Dendritic cell treated with granulocyte-macrophage colony-stimulating factor and Interleukin-4, amounts not matched to agents 40 ng/mL and 50 ng/mL, for 4 days (primary cell): Measurements from ENCODE around the gene CD14.
"Not testable (repeated sequence)": the region's sequence is repeated elsewhere in the genome, so short reads cannot be mapped to it uniquely, and the experiment has no call there.

Experiments used
- H3K27ac Mint-ChIP-seq: one replicate; pipeline ENCODE4 v1.8.0; 2022; ENCODE audit warnings: mild to moderate bottlenecking, mixed read lengths
- H3K27me3 Mint-ChIP-seq: one replicate; pipeline ENCODE4 v1.8.0; 2022; ENCODE audit warnings: mild to moderate bottlenecking, mixed read lengths
- H3K36me3 Mint-ChIP-seq: one replicate; pipeline ENCODE4 v1.8.0; 2022; ENCODE audit warnings: low read depth, mixed read lengths
- H3K4me1 Mint-ChIP-seq: one replicate; pipeline ENCODE4 v1.8.0; 2022; ENCODE audit warnings: low read depth, mixed read lengths
- H3K4me3 Mint-ChIP-seq: one replicate; pipeline ENCODE4 v1.8.0; 2022; ENCODE audit warnings: mild to moderate bottlenecking, moderate library complexity, mixed read lengths
- H3K9me3 Mint-ChIP-seq: one replicate; pipeline ENCODE4 v1.8.0; 2022; ENCODE audit warnings: mixed read lengths
- intact Hi-C: fragments of 100-400 bp; cut with micrococcal nuclease; formaldehyde crosslinking; loops from one replicate; pipeline ENCODE4 v1.15.0; 2022

CD14 gene

GRCh38 chr5:140630292-140631035, 2.5 kb downstream of the CD14 start:
- peaks cover 43% of the 10 kb centered on the region for H3K4me1 Mint-ChIP-seq
- H3K36me3 Mint-ChIP-seq: peaks cover 45% of the 10 kb centered on the region
- H3K27ac Mint-ChIP-seq: peak overlapping the region; percentile 84
- intact Hi-C loops: no loop called here
- H3K4me3 Mint-ChIP-seq: peak overlapping the region; percentile 77
- H3K9me3 Mint-ChIP-seq: peaks cover 13% of the 10 kb centered on the region
- no peaks in the 10 kb centered on the region for H3K27me3 Mint-ChIP-seq

- H3K27me3 Mint-ChIP-seq: no peaks in the 10 kb centered on the region
- peaks cover 13% of the 10 kb centered on the region for H3K9me3 Mint-ChIP-seq
- peaks cover 45% of the 10 kb centered on the region for H3K36me3 Mint-ChIP-seq
- intact Hi-C loops: no loop called here
- H3K4me1 Mint-ChIP-seq: peaks cover 39% of the 10 kb centered on the region
- H3K4me3 Mint-ChIP-seq: no peak overlapping the region
- no peak overlapping the region for H3K27ac Mint-ChIP-seq
These were observed 4.3 kb downstream of the CD14 start for GRCh38 chr5:140628711-140629110.

DNA sequence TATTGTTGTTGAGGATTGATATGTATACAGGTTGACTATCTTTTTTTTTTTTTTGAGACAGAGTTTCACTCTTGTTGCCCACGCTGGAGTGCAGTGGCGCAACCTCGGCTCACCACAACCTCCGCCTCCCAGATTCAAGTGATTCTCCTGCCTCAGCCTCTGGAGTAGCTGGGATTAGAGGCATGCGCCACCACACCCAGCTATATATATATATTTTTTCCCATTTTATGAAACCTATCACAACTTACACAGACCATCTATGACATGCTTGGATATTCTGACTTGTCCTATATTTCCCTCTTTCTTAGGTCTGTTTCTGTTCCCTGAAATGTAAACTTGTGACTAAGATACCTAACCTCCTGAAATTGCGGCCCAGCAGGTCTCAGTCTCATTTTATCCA, 5.0 kb downstream of the CD14 start:
- H3K4me3 Mint-ChIP-seq: no peak overlapping the region
- peaks cover 37% of the 10 kb centered on the region for H3K4me1 Mint-ChIP-seq
- H3K27me3 Mint-ChIP-seq: no peaks in the 10 kb centered on the region
- H3K27ac Mint-ChIP-seq: no peak overlapping the region
- peaks cover 42% of the 10 kb centered on the region for H3K36me3 Mint-ChIP-seq
- H3K9me3 Mint-ChIP-seq: peaks cover 13% of the 10 kb centered on the region
- intact Hi-C loops: no loop called here

DNA sequence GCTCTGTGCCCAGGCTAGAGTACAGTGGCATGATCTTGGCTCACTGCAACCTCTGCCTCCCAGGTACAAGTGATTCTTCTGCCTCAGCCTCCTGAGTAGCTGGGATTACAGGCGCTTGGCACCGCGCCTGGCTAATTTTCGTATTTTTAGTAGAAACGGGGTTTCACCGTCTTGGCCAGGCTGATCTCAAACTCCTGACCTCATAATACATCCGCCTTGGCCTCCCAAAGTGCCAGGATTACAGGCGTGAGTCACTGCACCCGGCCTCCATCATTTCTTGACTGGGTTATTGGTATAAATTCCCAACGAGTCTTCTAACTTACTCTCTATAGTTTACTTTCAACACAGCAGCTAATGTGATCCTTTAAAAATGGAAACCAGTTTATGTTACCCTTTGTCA, 8.1 kb downstream of the CD14 start:
- H3K4me3 Mint-ChIP-seq, H3K27me3 Mint-ChIP-seq, H3K27ac Mint-ChIP-seq, intact Hi-C loops: not testable (repeated sequence)
- Mint-ChIP-seq H3K9me3 (peaks cover 13% of the 10 kb centered on the region), H3K4me1 (peaks cover 27% of the 10 kb centered on the region), H3K36me3 (peaks cover 18% of the 10 kb centered on the region)

DNA sequence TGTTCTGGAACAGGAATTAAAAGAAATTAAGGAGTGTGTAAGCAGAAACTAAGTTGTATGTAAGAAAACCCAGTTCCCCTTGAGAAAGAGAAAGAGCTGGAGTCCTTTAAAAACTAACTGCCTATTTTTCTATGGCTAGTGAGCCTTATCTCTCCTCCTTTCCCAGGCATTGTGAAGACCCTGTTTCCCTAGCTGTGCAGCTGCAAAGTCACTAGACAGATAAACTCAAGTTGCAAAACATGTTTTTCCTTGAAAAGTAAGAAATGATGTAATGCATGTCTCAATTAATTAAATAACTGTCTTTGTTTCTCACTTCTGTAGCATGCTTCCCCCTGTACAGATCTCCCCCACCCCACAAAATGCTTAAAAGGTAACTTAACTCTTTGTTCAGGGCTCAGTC, 9.9 kb downstream of the CD14 start:
- H3K4me3 Mint-ChIP-seq, H3K27me3 Mint-ChIP-seq, H3K9me3 Mint-ChIP-seq, intact Hi-C loops: not testable (repeated sequence)
- H3K36me3 Mint-ChIP-seq: peaks cover 13% of the 10 kb centered on the region
- peak overlapping the region; percentile 42 for H3K27ac Mint-ChIP-seq
- H3K4me1 Mint-ChIP-seq: peaks cover 27% of the 10 kb centered on the region

DNA sequence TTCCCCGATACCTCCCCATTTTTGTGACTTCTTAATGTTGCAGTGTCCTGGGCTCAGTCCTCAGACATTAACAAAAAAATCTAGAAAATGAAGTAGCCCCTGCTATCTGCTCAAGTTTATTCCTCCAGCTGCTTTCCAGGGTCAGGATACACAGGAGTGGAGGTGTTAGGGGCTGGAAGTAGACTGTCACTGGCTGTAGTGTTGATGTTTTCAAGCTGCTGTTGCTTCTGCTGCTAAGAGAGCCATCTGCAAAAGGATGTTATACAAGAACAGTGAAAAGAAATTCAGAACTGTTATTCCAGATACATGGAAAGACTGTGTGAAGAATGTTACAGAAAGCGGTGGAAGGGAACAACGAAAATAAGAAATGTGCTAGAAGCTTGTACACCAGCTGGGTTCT, 10.7 kb downstream of the CD14 start:
- H3K27me3 Mint-ChIP-seq: no peaks in the 10 kb centered on the region
- H3K27ac Mint-ChIP-seq: peak overlapping the region; percentile 20
- H3K9me3 Mint-ChIP-seq: peaks cover under 1% of the 10 kb centered on the region
- H3K36me3 Mint-ChIP-seq: peaks cover 5% of the 10 kb centered on the region
- intact Hi-C loops: no loop called here
- H3K4me1 Mint-ChIP-seq: peaks cover 27% of the 10 kb centered on the region
- H3K4me3 Mint-ChIP-seq: no peak overlapping the region

DNA sequence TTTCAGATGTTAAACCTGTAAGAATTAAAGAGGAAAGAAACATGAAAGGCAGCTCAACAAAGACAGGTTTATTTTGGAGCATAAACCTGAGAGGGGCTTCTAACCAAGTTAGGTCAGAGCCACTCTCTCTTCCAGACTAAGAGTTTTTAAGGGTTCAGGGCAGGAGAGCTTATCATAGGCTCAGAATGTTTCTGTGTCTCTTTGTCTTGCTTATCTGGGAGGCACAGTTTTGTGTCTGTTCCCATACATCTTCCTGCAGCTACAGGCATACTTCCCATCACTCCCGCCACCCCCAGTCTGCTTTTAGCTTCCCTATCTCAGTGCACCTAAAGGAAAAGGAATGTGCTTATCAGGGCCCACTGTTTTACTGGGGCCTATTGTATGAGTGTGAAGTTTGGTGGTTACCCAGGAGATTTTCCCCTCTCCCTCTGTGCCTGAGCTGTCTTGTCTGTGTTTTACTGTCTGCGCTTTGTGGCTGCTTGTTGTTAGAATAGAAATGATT, 21.9 kb downstream of the CD14 start:
- peaks cover 62% of the 10 kb centered on the region for H3K4me1 Mint-ChIP-seq
- no peak overlapping the region for H3K4me3 Mint-ChIP-seq
- intact Hi-C loops: loop anchor here (5.0 kb wide), 1 partner anchor 34 kb away; no protein-coding TSS in a partner anchor
- H3K9me3 Mint-ChIP-seq: no peaks in the 10 kb centered on the region
- H3K27ac Mint-ChIP-seq: peak overlapping the region; percentile 98
- H3K36me3 Mint-ChIP-seq: no peaks in the 10 kb centered on the region
- no peaks in the 10 kb centered on the region for H3K27me3 Mint-ChIP-seq

GRCh38 chr5:140609126-140609525, 23.8 kb downstream of the CD14 start:
- peak overlapping the region; percentile 50 for H3K4me3 Mint-ChIP-seq
- H3K9me3 Mint-ChIP-seq: no peaks in the 10 kb centered on the region
- no peaks in the 10 kb centered on the region for H3K36me3 Mint-ChIP-seq
- peaks cover 64% of the 10 kb centered on the region for H3K4me1 Mint-ChIP-seq
- H3K27ac Mint-ChIP-seq: peak overlapping the region; percentile 98
- H3K27me3 Mint-ChIP-seq: no peaks in the 10 kb centered on the region
- intact Hi-C loops: loop anchor here (2.0 kb wide), 1 partner anchor 14 kb away; no protein-coding TSS in a partner anchor

- H3K36me3 Mint-ChIP-seq: no peaks in the 10 kb centered on the region
- H3K4me1 Mint-ChIP-seq: peaks cover 62% of the 10 kb centered on the region
- intact Hi-C loops: loop anchor here (2.0 kb wide), 1 partner anchor 14 kb away; no protein-coding TSS in a partner anchor
- H3K27ac Mint-ChIP-seq: peak overlapping the region; percentile 98
- H3K9me3 Mint-ChIP-seq: no peaks in the 10 kb centered on the region
- peak overlapping the region; percentile 50 for H3K4me3 Mint-ChIP-seq
- H3K27me3 Mint-ChIP-seq: no peaks in the 10 kb centered on the region
These were observed 24.3 kb downstream of the CD14 start for GRCh38 chr5:140608722-140609121.

DNA sequence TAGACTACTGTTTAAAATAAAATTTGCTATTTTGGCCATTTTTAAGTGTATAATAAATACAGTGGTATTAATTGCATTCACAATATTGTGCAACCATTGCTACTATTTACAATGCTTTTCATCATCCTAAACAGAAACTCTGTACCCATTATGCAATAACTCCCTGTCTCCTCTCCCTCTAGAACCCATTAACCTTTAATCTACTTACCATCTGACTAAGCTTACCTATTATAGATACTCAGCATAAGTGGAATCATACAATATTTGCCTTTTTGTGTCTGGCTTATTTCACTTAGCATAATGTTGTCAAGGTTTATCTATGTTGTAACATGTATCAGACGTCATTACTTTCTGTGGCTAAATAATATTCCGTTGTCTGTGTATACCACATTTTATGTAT, 25.9 kb downstream of the CD14 start:
- Mint-ChIP-seq H3K27ac (peak overlapping the region; percentile 43), H3K4me3 (no peak overlapping the region), H3K9me3 (peaks cover 4% of the 10 kb centered on the region), H3K4me1 (peaks cover 62% of the 10 kb centered on the region), H3K27me3 (no peaks in the 10 kb centered on the region), H3K36me3 (no peaks in the 10 kb centered on the region)
- intact Hi-C loops: no loop called here

DNA sequence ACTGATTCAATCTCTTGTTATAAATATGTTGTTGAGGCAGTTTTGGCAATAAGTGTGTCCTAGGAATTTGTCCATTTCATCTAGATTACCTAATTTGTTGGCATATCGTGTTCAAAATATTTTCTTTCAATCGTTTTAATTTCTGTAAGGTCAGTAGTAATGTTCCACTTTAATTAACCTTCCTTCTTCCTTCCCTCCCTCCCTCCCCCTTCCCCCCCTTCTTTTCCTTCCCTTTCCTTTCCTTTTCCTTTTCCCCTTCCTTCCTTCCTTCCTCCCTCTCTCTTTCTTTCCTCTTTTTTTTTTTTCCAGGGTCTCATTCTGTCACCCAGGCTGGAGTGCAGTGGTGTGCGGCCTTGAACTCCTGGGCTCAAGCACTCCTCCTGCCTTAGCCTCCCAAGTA, 27.1 kb downstream of the CD14 start:
- intact Hi-C loops: no loop called here
- no peaks in the 10 kb centered on the region for H3K27me3 Mint-ChIP-seq

GRCh38 chr5:140603734-140604133, 29.2 kb downstream of the CD14 start:
- Mint-ChIP-seq H3K4me1 (peaks cover 33% of the 10 kb centered on the region), H3K36me3 (no peaks in the 10 kb centered on the region), H3K9me3 (peaks cover 10% of the 10 kb centered on the region), H3K4me3 (no peak overlapping the region), H3K27ac (peak overlapping the region; percentile 88), H3K27me3 (no peaks in the 10 kb centered on the region)
- intact Hi-C loops: no loop called here

More for the DNA sequence above, 27.1 kb downstream of the CD14 start:
- no peaks in the 10 kb centered on the region for H3K36me3 Mint-ChIP-seq
- H3K4me1 Mint-ChIP-seq: peaks cover 53% of the 10 kb centered on the region
- peaks cover 10% of the 10 kb centered on the region for H3K9me3 Mint-ChIP-seq
- H3K4me3 Mint-ChIP-seq: no peak overlapping the region
- H3K27ac Mint-ChIP-seq: peak overlapping the region; percentile 43

GRCh38 chr5:140603446-140603698, 29.6 kb downstream of the CD14 start:
- H3K4me3 Mint-ChIP-seq, H3K36me3 Mint-ChIP-seq, H3K27me3 Mint-ChIP-seq, H3K9me3 Mint-ChIP-seq, intact Hi-C loops: not testable (repeated sequence)
- peak overlapping the region; percentile 88 for H3K27ac Mint-ChIP-seq
- peaks cover 29% of the 10 kb centered on the region for H3K4me1 Mint-ChIP-seq

DNA sequence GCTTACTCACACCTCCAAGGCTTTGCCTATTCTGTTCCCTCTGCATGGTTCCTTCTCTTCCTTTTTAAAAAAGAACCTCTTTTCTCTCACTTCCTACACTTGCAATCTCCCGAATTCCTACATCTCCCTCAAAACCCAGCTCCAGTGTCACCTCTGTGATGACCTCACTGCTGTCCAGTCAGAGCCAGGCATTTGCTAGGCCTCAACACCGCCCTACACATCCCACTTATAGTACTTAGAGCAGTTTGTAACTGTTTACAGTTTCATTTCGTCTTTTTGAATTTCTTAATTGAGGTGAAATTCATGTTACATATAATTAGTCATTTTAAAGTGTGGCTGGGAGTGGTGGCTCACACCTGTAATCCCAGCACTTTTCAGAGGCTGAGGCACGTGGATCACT, 30.8 kb downstream of the CD14 start:
- Mint-ChIP-seq H3K36me3 (no peaks in the 10 kb centered on the region), H3K9me3 (peaks cover 10% of the 10 kb centered on the region), H3K27ac (peak overlapping the region; percentile 88), H3K4me3 (no peak overlapping the region), H3K4me1 (peaks cover 27% of the 10 kb centered on the region), H3K27me3 (no peaks in the 10 kb centered on the region)
- intact Hi-C loops: no loop called here

- no peak overlapping the region for H3K27ac Mint-ChIP-seq
- intact Hi-C loops: no loop called here
- no peaks in the 10 kb centered on the region for H3K27me3 Mint-ChIP-seq
- H3K4me3 Mint-ChIP-seq: no peak overlapping the region
- peaks cover 10% of the 10 kb centered on the region for H3K9me3 Mint-ChIP-seq
- no peaks in the 10 kb centered on the region for H3K36me3 Mint-ChIP-seq
- peaks cover 32% of the 10 kb centered on the region for H3K4me1 Mint-ChIP-seq
These were observed 32.9 kb downstream of the CD14 start for GRCh38 chr5:140600096-140600495.
